Activated T-helper 9 cell treated with anti-CD3 and anti-CD28 coated beads, Interleukin-2, amount 50 U/mL, for 16 hours (primary cell): ENCODE data around the gene RBM33.

ENCODE experiments used
- DNase-seq: peaks from one replicate; pipeline ENCODE4 v3.0.0-alpha.2; 2020; ENCODE audit warnings: low read depth

The RBM33 gene

GRCh38 chr7:155694851-155695250 lies 50.4 kb downstream of the RBM33 start:
- DNase-seq = no peak

GRCh38 chr7:155696747-155697146 lies 52.3 kb downstream of the RBM33 start:
- DNase-seq = no peak

GRCh38 chr7:155698633-155699032 lies 54.2 kb downstream of the RBM33 start:
- no peak for DNase-seq

- no peak for DNase-seq
Observed at GRCh38 chr7:155699180-155699579, 54.7 kb downstream of the RBM33 start.

GRCh38 chr7:155700847-155701246 lies 56.4 kb downstream of the RBM33 start:
- no peak for DNase-seq

GRCh38 chr7:155701972-155702544 lies 57.6 kb downstream of the RBM33 start:
- no peak for DNase-seq

GRCh38 chr7:155702616-155703015 lies 58.2 kb downstream of the RBM33 start:
- no peak for DNase-seq

- DNase-seq = no peak
Observed at GRCh38 chr7:155705623-155706360, 61.3 kb downstream of the RBM33 start.

- no peak for DNase-seq
Observed at GRCh38 chr7:155706376-155706775, 61.9 kb downstream of the RBM33 start.

GRCh38 chr7:155709453-155709852 lies 65.0 kb downstream of the RBM33 start:
- no peak for DNase-seq

GRCh38 chr7:155710031-155710430 lies 65.6 kb downstream of the RBM33 start:
- DNase-seq = no peak

GRCh38 chr7:155710530-155710929 lies 66.1 kb downstream of the RBM33 start:
- DNase-seq = no peak

GRCh38 chr7:155711081-155711480 lies 66.6 kb downstream of the RBM33 start:
- DNase-seq = no peak

- no peak for DNase-seq
Observed at GRCh38 chr7:155713384-155713783, 68.9 kb downstream of the RBM33 start.

- DNase-seq = no peak
Observed at GRCh38 chr7:155714702-155715101, 70.2 kb downstream of the RBM33 start.

- no peak for DNase-seq
Observed at GRCh38 chr7:155715111-155715805, 70.8 kb downstream of the RBM33 start.

GRCh38 chr7:155717010-155717744 lies 72.7 kb downstream of the RBM33 start:
- DNase-seq = no peak

GRCh38 chr7:155721056-155721455 lies 76.6 kb downstream of the RBM33 start:
- DNase-seq = no peak

- DNase-seq = no peak
Observed at GRCh38 chr7:155722118-155722517, 77.7 kb downstream of the RBM33 start.

GRCh38 chr7:155722936-155723335 lies 78.5 kb downstream of the RBM33 start:
- DNase-seq = no peak

GRCh38 chr7:155724327-155725005 lies 80.0 kb downstream of the RBM33 start:
- no peak for DNase-seq

GRCh38 chr7:155725006-155725355 lies 80.5 kb downstream of the RBM33 start:
- DNase-seq = no peak
